ENCODE results near the gene CLMN. TPM values are rescaled to one million over a fixed set of nuclear protein-coding genes. Genes with fewer than 3 reads are reported as not detected.
A peak's percentile ranks its signal among the peaks of the same experiment; 100 is the strongest.

Gene CLMN
- total and polyA plus RNA-seq, 2 of the 8 experiments (the other 6 are each of a cell fraction or from before 2014, with no cell fraction given), result 1.6 to 8.2 TPM

DNA sequence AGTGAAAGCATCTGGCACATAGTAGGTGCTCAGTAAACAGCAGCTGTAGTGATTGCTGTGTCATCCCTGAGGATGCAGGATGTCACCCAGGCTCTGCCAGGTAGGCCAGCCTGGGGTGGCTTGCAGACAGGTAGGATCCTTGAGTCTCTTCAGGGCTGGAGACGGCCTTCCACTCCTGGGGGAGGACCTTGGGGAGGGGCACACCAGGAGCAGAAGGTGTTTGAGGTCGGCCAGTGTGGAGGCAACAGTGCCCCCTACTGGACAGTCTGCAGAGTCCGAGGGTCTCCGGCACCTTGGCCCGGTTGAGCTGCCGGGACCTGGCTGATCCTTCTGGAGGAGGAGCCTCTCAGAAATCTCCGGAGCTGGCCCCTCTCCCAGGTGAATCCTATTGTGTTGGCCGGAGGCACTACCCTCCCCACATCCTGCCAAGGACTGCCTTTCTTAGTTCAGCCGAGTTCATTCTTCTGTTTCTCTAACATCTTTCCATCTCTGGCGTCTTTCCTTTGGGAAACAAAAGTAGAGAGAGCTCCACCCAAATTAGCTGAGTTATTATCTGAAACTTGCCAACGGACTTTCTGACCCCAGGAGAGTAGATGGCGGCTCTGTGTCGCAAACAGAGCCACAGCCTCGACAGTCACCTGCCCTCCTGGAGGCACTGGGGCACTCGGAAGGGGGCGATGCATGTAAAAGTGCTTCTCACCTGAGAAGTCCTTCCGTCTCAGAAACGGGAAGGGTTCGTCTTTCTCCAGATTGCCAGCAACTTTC lies 41.8 kb upstream of the CLMN start (continued):
- peak; percentile 9; the same call in 1 of the 2 replicates for TF ChIP-seq TBP (IDR thresholded peaks at IDR 0.05; ENCODE audit: low read depth, low read length)
- TF ChIP-seq KDM4A (IDR thresholded peaks at IDR 0.05; ENCODE audit: low read depth, low read length, severe bottlenecking), result no peak
- peak; percentile 78 for TF ChIP-seq ASH2L (IDR thresholded peaks at IDR 0.05; ENCODE audit: low read length)
- peak; percentile 60; the same call in 1 of the 2 replicates for TF ChIP-seq TAF1 (IDR thresholded peaks at IDR 0.05; ENCODE audit: low read depth, low read length)
- peak; percentile 21; the same call in 1 of the 2 replicates for TF ChIP-seq CREB1 (IDR thresholded peaks at IDR 0.05)
- TF ChIP-seq PHF8 (conservative IDR thresholded peaks at IDR 0.05; ENCODE audit: low read depth, low read length), result peak; percentile 48; the same call in 1 of the 2 replicates
- TF ChIP-seq KDM1A (IDR thresholded peaks at IDR 0.05; ENCODE audit: borderline replicate concordance, low read length), result peak; percentile 82; the same call in 1 of the 2 replicates
- TF ChIP-seq MAFK (IDR thresholded peaks at IDR 0.05; ENCODE audit: low read depth, low read length), result peak; percentile 56; the same call in 1 of the 2 replicates
- TF ChIP-seq JUN (IDR thresholded peaks at IDR 0.05; ENCODE audit: low read depth, low read length), result no peak
- TF ChIP-seq, protein P1, sequence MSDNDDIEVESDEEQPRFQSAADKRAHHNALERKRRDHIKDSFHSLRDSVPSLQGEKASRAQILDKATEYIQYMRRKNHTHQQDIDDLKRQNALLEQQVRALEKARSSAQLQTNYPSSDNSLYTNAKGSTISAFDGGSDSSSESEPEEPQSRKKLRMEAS (IDR thresholded peaks at IDR 0.05), result no peak; the same call in 1 of the 2 replicates

All from H1 (cell line).